ENCODE results near the gene TRAPPC10.

DNA sequence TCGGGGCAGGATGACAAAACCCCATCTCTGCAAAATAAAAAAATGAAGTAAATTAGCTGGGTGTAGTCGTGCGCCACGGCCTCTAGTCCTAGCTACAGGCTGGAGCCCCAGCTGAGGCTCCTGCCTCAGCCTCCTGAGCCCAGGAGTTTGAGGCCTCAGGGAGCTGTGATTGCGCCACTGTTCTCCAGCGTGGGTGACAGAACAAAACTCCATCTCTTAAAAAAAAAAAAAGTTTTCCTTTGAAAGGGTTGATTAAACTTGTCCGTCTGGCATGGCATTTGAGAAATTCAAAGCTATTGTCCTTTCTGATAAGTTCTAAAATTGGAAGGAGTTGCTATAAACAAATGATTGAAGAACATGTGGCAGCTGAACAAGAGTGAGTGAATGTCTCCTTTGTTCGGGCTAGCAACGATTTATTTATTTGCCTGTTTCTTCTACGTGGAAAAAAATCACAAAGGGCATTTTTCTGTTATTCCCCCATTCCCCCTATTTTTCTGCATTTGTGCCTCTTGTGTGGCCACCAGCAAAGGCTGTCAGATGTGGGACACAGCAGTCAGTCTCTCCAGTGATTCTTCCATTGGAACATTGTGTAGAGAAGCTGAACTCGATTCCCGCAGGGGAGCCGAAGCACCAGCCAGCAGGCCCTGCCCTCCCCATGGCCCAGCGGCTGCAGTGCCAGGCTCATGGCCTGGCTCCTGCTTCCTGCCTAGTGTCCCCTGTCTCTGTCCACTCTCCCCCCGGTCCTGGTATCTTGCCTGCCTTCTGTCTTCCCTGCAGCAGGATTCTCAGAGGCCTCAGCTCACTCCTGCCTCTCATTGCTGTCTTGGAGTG is 73.6 kb downstream of the TRAPPC10 start:
- TF ChIP-seq, protein P1, sequence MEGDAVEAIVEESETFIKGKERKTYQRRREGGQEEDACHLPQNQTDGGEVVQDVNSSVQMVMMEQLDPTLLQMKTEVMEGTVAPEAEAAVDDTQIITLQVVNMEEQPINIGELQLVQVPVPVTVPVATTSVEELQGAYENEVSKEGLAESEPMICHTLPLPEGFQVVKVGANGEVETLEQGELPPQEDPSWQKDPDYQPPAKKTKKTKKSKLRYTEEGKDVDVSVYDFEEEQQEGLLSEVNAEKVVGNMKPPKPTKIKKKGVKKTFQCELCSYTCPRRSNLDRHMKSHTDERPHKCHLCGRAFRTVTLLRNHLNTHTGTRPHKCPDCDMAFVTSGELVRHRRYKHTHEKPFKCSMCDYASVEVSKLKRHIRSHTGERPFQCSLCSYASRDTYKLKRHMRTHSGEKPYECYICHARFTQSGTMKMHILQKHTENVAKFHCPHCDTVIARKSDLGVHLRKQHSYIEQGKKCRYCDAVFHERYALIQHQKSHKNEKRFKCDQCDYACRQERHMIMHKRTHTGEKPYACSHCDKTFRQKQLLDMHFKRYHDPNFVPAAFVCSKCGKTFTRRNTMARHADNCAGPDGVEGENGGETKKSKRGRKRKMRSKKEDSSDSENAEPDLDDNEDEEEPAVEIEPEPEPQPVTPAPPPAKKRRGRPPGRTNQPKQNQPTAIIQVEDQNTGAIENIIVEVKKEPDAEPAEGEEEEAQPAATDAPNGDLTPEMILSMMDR (IDR thresholded peaks at IDR 0.05 in 2 of 3, conservative IDR thresholded peaks at IDR 0.05 in 1 of 3; ENCODE audit: borderline replicate concordance in 1 of 3, insufficient read depth in 1 of 3, low read depth in 2 of 3, low read length in 2 of 3): no peak
- no peak for TF ChIP-seq CBX3 (IDR thresholded peaks at IDR 0.05; ENCODE audit: low read depth)
- TF ChIP-seq RAD21 (IDR thresholded peaks at IDR 0.05; ENCODE audit: low read depth): no peak
- no peak for TF ChIP-seq POLR2A (IDR thresholded peaks at IDR 0.05; ENCODE audit: borderline replicate concordance, extremely low read depth, insufficient read depth, insufficient read length)
- no peak for TF ChIP-seq POLR2AphosphoS5 (IDR thresholded peaks at IDR 0.05; ENCODE audit: low read depth, low read length)
- TF ChIP-seq EZH2phosphoT487 (IDR thresholded peaks at IDR 0.05; ENCODE audit: borderline replicate concordance): no peak
- TF ChIP-seq SIN3A (IDR thresholded peaks at IDR 0.05; ENCODE audit: low read depth): no peak
- TF ChIP-seq ZNF274 (IDR thresholded peaks at IDR 0.05; ENCODE audit: low read depth, low read length): no peak
